Effector memory CD8-positive, alpha-beta T cell (primary cell): ENCODE data around the gene PCARE.

ENCODE experiments used
- ATAC-seq: fragments of 150-1000 bp; cut with Tn5 transposase; replicated peaks from 2 replicates; pipeline ENCODE4 v1.10.0; 2021; ENCODE audit warnings: mild to moderate bottlenecking, moderate library complexity
- DNase-seq, 3 experiments: peaks; one replicate each; pipeline ENCODE4 v3.0.0; 2021
- H3K27ac Mint-ChIP-seq, 2 donors: one replicate each; pipeline ENCODE4 v1.8.0; 2022; ENCODE audit warnings: mild to moderate bottlenecking in 2 of 2, mixed read lengths in 2 of 2, moderate library complexity in 2 of 2
- H3K27me3 Mint-ChIP-seq, 2 donors: one replicate each; pipeline ENCODE4 v1.8.0; 2022; ENCODE audit warnings: mixed read lengths in 2 of 2
- H3K36me3 Mint-ChIP-seq: one replicate; pipeline ENCODE4 v1.8.0; 2022; ENCODE audit warnings: mild to moderate bottlenecking, moderate library complexity, mixed read lengths; ENCODE audit not compliant: insufficient read depth
- H3K4me1 Mint-ChIP-seq, 2 donors: one replicate each; pipeline ENCODE4 v1.8.0; 2022; ENCODE audit warnings: low read depth in 2 of 2, mixed read lengths in 2 of 2
- H3K4me3 Mint-ChIP-seq, 2 donors: one replicate each; pipeline ENCODE4 v1.8.0; 2022; ENCODE audit warnings: mild to moderate bottlenecking in 2 of 2, mixed read lengths in 2 of 2, moderate library complexity in 2 of 2
- H3K9me3 Mint-ChIP-seq, 2 donors: one replicate each; pipeline ENCODE4 v1.8.0; 2022; ENCODE audit warnings: mixed read lengths in 2 of 2

Gene PCARE

GRCh38 chr2:29079887-29080286 lies 5.6 kb upstream of the PCARE start:
- ATAC-seq (no peak), DNase-seq (no peak)
- no peaks in the 10 kb centered on the region for H3K27me3 Mint-ChIP-seq
- H3K27ac Mint-ChIP-seq: no peak overlapping the region
- no peaks in the 10 kb centered on the region for H3K4me1 Mint-ChIP-seq
- H3K36me3 Mint-ChIP-seq: no peaks in the 10 kb centered on the region
- no peak overlapping the region for H3K4me3 Mint-ChIP-seq
- peaks cover 0 to 2% of the 10 kb centered on the region in 2 donors for H3K9me3 Mint-ChIP-seq

- peaks cover 0 to 2% of the 10 kb centered on the region in 2 donors for H3K9me3 Mint-ChIP-seq
- DNase-seq (no peak), ATAC-seq (no peak)
Observed at GRCh38 chr2:29075894-29076705, 1.8 kb upstream of the PCARE start.

GRCh38 chr2:29073933-29074332 lies 390 bp downstream of the PCARE start:
- Mint-ChIP-seq H3K9me3 (peaks cover 0 to 2% of the 10 kb centered on the region in 2 donors), H3K36me3 (no peaks in the 10 kb centered on the region), H3K4me3 (no peak overlapping the region), H3K27me3 (no peaks in the 10 kb centered on the region), H3K4me1 (no peaks in the 10 kb centered on the region), H3K27ac (no peak overlapping the region)
- no peak for ATAC-seq
- no peak for DNase-seq

More at GRCh38 chr2:29075894-29076705, 1.8 kb upstream of the PCARE start:
- Mint-ChIP-seq H3K27ac (no peak overlapping the region), H3K4me1 (no peaks in the 10 kb centered on the region), H3K36me3 (no peaks in the 10 kb centered on the region), H3K4me3 (no peak overlapping the region), H3K27me3 (no peaks in the 10 kb centered on the region)

- H3K27me3 Mint-ChIP-seq: no peaks in the 10 kb centered on the region
- H3K9me3 Mint-ChIP-seq: peaks cover 0 to 2% of the 10 kb centered on the region in 2 donors
- no peaks in the 10 kb centered on the region for H3K4me1 Mint-ChIP-seq
- no peaks in the 10 kb centered on the region for H3K36me3 Mint-ChIP-seq
- H3K27ac Mint-ChIP-seq: no peak overlapping the region
- no peak overlapping the region for H3K4me3 Mint-ChIP-seq
- no peak for DNase-seq
- ATAC-seq: no peak
Observed at GRCh38 chr2:29072971-29073725, 1.2 kb downstream of the PCARE start.

- Mint-ChIP-seq H3K4me3 (no peak overlapping the region), H3K4me1 (no peaks in the 10 kb centered on the region), H3K27me3 (no peaks in the 10 kb centered on the region), H3K27ac (no peak overlapping the region), H3K36me3 (no peaks in the 10 kb centered on the region), H3K9me3 (no peaks in the 10 kb centered on the region)
- ATAC-seq (no peak), DNase-seq (no peak)
Observed at GRCh38 chr2:29072251-29072650, 2.1 kb downstream of the PCARE start.

GRCh38 chr2:29071032-29071975 lies 3.0 kb downstream of the PCARE start:
- H3K36me3 Mint-ChIP-seq: no peaks in the 10 kb centered on the region

GRCh38 chr2:29070526-29070925 lies 3.8 kb downstream of the PCARE start:
- Mint-ChIP-seq H3K4me3 (no peak overlapping the region), H3K27me3 (no peaks in the 10 kb centered on the region), H3K4me1 (no peaks in the 10 kb centered on the region), H3K9me3 (no peaks in the 10 kb centered on the region), H3K27ac (peak overlapping the region; percentile 20 to 69), H3K36me3 (no peaks in the 10 kb centered on the region)
- no peak for DNase-seq
- no peak for ATAC-seq

More at GRCh38 chr2:29071032-29071975, 3.0 kb downstream of the PCARE start:
- DNase-seq: no peak
- Mint-ChIP-seq H3K27ac (no peak overlapping the region), H3K27me3 (no peaks in the 10 kb centered on the region), H3K4me3 (no peak overlapping the region), H3K4me1 (no peaks in the 10 kb centered on the region), H3K9me3 (no peaks in the 10 kb centered on the region)
- ATAC-seq: no peak

GRCh38 chr2:29068513-29068912 lies 5.8 kb downstream of the PCARE start:
- H3K36me3 Mint-ChIP-seq: no peaks in the 10 kb centered on the region
- H3K27me3 Mint-ChIP-seq: no peaks in the 10 kb centered on the region
- H3K4me3 Mint-ChIP-seq: no peak overlapping the region
- H3K9me3 Mint-ChIP-seq: no peaks in the 10 kb centered on the region
- no peak overlapping the region for H3K27ac Mint-ChIP-seq
- ATAC-seq (no peak), DNase-seq (no peak)
- no peaks in the 10 kb centered on the region for H3K4me1 Mint-ChIP-seq

- no peaks in the 10 kb centered on the region for H3K9me3 Mint-ChIP-seq
- no peak overlapping the region for H3K4me3 Mint-ChIP-seq
- no peaks in the 10 kb centered on the region for H3K27me3 Mint-ChIP-seq
- H3K27ac Mint-ChIP-seq: no peak overlapping the region
- no peaks in the 10 kb centered on the region for H3K4me1 Mint-ChIP-seq
- DNase-seq (no peak), ATAC-seq (no peak)
- H3K36me3 Mint-ChIP-seq: no peaks in the 10 kb centered on the region
Observed at GRCh38 chr2:29066997-29067605, 7.2 kb downstream of the PCARE start.

- DNase-seq (no peak), ATAC-seq (no peak)
- no peaks in the 10 kb centered on the region for H3K4me1 Mint-ChIP-seq
- no peaks in the 10 kb centered on the region for H3K36me3 Mint-ChIP-seq
- H3K9me3 Mint-ChIP-seq: no peaks in the 10 kb centered on the region
- no peak overlapping the region for H3K4me3 Mint-ChIP-seq
- H3K27ac Mint-ChIP-seq: no peak overlapping the region
- H3K27me3 Mint-ChIP-seq: no peaks in the 10 kb centered on the region
Observed at GRCh38 chr2:29066271-29066860, 8.0 kb downstream of the PCARE start.

GRCh38 chr2:29065068-29065811 lies 9.1 kb downstream of the PCARE start:
- DNase-seq (no peak), ATAC-seq (no peak)
- H3K4me1 Mint-ChIP-seq: no peaks in the 10 kb centered on the region
- no peaks in the 10 kb centered on the region for H3K36me3 Mint-ChIP-seq
- H3K9me3 Mint-ChIP-seq: no peaks in the 10 kb centered on the region
- H3K27ac Mint-ChIP-seq: peak overlapping the region in 1 of 2 donors; percentile 52
- H3K4me3 Mint-ChIP-seq: no peak overlapping the region
- no peaks in the 10 kb centered on the region for H3K27me3 Mint-ChIP-seq

- no peak for ATAC-seq
- Mint-ChIP-seq H3K27ac (peak overlapping the region in 1 of 2 donors; percentile 52), H3K4me1 (no peaks in the 10 kb centered on the region)
Observed at GRCh38 chr2:29064746-29065067, 9.6 kb downstream of the PCARE start.

More at GRCh38 chr2:29064746-29065067, 9.6 kb downstream of the PCARE start:
- Mint-ChIP-seq H3K9me3 (no peaks in the 10 kb centered on the region), H3K4me3 (no peak overlapping the region), H3K36me3 (no peaks in the 10 kb centered on the region), H3K27me3 (no peaks in the 10 kb centered on the region)
- no peak for DNase-seq
